Measurements from ENCODE around the gene SLAMF9. TPM values are rescaled to one million over a fixed set of nuclear protein-coding genes. Genes with fewer than 3 reads are reported as not detected.

SLAMF9 gene
- total RNA-seq, 2 experiments from 2014 or later = not detected

DNA sequence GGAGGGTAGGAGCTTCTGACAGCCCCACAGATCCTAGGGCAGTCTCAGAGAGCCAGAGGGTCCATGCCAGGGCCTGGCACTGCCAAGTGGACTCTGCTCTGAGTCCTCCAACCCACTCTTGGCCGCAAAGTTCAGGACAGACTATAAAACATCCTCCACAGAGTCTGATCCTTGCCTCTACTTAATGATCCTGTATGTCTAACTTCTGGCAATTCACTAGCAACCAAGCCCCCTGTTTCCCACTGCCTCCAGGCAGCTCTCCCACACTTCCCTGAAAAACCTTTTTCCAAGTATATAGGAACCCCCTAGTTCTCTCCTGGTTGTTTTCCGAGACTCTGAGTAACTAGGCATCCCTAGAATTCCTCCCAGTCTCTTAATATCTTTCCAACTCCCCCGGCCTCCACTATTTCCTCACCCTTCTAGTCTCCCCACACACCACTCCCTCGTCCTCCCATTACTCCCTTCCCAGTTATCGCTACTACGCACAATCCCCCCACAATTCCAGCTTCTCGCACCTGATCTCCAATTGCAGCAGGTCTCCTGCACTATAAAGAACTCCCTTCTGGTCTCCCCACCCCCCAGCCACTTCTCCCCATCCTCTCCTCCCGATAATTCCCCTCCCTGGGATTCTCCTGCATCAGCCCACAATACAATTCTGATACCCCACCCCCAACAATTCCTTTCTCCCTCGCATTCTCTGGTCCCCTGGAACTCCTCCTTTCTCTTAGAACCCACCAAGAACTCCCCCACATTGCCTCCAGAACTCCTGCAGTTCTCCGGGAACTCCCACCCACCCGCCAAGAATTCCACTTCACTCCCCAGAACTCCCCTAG is 9.2 kb downstream of the SLAMF9 start:
- Mint-ChIP-seq H3K36me3 (no peaks in the 10 kb centered on the region), H3K27ac (no peak overlapping the region), H3K4me3 (peak overlapping the region; percentile 63), H3K9me3 (no peaks in the 10 kb centered on the region), H3K4me1 (peaks cover 4% of the 10 kb centered on the region), H3K27me3 (peaks cover 21% of the 10 kb centered on the region)
- no peak for DNase-seq

DNA sequence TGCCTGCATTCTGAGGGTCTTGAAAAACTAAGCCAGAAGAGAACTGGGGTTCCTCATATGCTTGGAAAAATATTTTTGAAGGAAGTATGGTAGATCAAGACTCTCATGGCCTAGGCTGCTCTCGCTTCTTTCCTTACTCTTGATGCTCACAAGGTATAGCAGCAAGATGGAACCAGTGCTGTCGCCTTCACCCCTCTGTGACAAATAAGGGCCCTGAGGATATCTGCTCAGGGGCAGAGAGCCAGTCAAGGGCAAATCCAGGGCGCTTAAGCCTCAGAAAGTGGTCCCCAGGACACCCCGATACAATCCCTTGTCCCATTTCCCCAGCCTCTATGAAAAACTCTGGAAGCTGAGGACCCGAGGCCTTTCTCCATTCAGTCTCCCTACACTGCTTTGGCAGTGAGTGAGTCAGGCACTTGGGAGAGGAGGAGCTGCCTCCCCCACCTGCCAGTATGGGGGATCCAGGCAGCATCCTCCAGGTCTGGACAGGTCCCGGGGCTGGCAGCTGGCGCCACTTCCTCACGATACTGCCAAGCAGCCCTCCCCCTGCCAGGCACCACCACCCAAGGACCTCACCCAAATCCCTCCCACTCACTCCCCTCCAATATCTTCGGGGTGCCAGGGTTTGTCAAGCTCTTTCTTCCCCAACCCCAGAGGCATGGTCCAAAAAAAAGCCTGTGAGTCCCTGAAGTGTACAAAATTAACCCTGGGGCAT is 10.0 kb downstream of the SLAMF9 start:
- Mint-ChIP-seq H3K27ac (no peak overlapping the region), H3K36me3 (no peaks in the 10 kb centered on the region), H3K4me1 (peaks cover 4% of the 10 kb centered on the region), H3K9me3 (no peaks in the 10 kb centered on the region), H3K27me3 (peaks cover 21% of the 10 kb centered on the region), H3K4me3 (no peak overlapping the region)
- no peak for DNase-seq

DNA sequence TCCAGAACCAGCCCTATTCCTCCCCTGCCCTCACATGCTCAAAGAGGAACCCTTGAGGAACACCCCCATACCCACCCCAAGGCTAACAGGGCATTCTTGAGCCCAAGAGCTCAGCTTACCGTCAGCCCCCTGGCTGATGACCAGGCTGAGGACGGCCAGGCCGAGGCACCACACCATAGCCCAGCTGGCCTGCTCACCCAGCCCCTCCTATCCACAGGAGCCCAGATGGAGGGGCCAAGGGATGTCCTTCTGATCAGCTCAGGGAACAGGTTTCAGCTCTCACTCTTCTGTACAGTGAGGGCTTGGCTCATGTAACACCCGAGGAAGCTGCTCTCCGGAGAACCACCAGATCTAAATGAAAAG is 10.8 kb downstream of the SLAMF9 start:
- Mint-ChIP-seq H3K36me3 (no peaks in the 10 kb centered on the region), H3K27ac (no peak overlapping the region), H3K27me3 (peaks cover 21% of the 10 kb centered on the region), H3K9me3 (no peaks in the 10 kb centered on the region), H3K4me3 (no peak overlapping the region), H3K4me1 (peaks cover 4% of the 10 kb centered on the region)
- DNase-seq = no peak

DNA sequence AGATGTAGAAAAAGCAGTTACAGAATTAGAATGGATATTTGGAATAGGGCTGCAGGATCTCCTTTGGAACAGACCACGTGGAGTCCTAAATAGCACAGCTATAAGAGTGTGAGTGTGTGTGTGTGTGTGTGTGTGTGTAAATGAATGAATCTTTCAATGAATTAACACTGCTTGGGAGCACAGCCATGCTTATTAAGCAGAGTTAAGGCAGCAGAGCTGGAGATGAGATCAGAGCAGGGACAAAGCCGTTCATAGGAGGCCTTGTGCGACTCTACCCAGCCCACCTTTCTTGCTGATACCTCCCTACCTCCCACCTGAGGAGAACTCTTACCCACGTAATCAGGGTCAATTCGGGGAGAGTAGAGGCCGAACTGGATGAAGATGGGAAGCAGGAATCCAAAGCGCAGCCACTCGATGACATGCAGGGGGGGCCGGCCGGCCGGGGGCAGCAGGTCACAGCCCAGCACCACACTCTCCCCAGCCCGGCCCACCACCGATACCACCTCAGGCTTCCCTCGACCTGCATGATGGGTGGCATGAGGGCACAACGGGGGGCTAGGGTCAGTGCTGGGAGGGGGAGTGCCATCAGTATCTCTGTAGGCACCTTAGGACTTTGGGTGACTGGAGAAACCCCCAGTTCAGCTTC is 11.3 kb downstream of the SLAMF9 start:
- no peak overlapping the region for H3K4me3 Mint-ChIP-seq
- no peak for DNase-seq
- H3K27me3 Mint-ChIP-seq = peaks cover 21% of the 10 kb centered on the region
- no peaks in the 10 kb centered on the region for H3K36me3 Mint-ChIP-seq
- H3K27ac Mint-ChIP-seq = no peak overlapping the region
- peaks cover 4% of the 10 kb centered on the region for H3K4me1 Mint-ChIP-seq
- H3K9me3 Mint-ChIP-seq = no peaks in the 10 kb centered on the region

DNA sequence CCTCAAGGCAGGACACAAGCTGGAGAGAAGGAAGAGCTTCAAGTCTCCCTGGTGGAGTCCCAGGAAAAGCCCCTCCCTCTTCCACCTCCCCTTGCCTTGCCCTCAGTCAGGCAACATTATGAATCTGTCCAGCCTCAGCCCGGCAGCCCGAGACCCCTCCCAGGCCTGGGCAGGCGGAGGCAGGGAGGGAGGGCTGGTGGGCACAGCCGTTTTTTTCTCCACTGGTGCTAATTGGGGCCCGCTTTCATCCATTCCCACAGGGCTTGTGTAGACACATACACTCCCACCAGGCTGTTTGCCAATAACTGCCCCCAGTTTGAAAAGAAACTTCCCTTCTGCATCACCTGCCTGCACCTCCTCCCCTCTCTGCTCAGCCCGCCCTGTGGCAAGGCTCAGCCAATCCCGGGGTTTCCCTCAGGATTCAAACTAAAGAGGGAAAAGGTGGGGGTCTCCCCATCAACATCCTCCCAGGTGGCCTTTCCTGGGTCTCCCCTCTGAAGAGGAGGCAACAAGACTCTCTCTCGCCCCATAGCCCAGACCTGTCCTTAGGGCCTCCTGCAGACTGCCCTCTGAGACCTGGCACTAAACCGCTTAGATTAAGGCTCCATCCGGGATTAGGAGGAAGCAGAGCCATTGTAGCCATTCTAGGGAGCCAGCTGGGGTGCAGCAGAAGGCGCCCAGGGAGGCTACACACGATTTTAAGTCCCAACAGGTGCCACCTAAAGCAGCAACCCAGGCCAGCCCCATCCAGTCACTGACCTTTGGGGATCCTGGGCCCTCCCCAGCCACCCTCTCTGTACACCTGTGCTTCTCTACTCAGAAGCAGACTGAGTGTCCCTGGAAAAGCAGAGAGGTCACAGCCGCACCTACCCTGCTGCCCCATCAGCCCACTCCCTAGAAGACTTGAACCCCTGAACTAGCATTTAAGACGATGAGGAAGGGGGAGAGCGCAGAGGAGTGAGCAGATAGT is 12.2 kb downstream of the SLAMF9 start:
- Mint-ChIP-seq H3K9me3 (no peaks in the 10 kb centered on the region), H3K27ac (no peak overlapping the region), H3K36me3 (no peaks in the 10 kb centered on the region), H3K4me1 (peaks cover 4% of the 10 kb centered on the region), H3K4me3 (no peak overlapping the region), H3K27me3 (peaks cover 21% of the 10 kb centered on the region)
- no peak for DNase-seq

DNA sequence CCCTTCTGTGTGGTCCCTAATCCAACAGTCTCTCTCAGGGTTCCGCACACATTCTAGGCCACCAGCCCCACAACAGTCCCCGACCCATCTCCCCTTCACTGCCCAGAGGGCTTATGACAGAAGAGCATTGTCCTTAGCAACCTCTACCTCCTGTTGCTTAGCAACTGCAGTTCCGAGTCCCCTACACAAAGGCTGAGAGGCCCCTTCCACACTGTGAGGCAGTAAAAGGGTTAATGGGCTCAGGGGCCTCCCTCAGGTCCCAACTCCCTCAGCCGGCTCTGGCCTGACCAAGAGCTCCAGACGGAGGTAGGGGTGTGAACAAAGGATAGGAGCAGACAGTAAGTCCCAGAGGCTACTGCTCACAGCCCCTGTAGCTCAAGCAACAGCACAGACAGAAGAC is 12.9 kb downstream of the SLAMF9 start:
- no peak overlapping the region for H3K4me3 Mint-ChIP-seq
- no peak for DNase-seq
- no peak overlapping the region for H3K27ac Mint-ChIP-seq
- H3K36me3 Mint-ChIP-seq = no peaks in the 10 kb centered on the region
- no peaks in the 10 kb centered on the region for H3K9me3 Mint-ChIP-seq
- peaks cover 4% of the 10 kb centered on the region for H3K4me1 Mint-ChIP-seq
- peaks cover 21% of the 10 kb centered on the region for H3K27me3 Mint-ChIP-seq

DNA sequence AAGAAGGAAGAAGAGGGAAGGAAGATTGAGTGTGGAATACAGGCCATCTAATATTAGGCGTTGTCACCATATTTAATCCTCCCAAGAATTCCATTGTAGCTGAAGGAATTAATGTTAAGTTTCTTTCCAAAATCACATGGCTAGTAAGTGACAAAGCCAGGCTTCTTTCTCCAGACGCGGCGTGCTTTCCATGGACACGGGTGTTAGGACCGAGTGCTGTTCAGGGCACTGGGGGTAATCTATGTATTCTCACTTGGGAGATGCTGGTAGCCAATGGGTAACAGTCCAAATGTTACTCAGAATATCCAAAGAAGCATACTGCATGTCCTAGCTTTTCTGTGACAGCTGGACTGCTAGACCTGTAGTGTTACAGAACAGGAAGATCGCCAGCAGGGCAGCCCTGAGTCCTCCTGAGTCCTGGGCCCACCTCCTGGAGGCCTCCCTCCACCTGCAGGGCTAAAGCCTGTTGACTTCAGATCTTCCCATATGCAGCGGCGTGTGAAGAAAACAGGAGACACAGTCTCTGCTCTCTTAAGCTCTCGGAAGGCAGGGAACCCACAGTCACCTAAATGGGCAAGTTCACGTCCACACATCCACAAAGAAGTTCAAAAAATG is 13.9 kb downstream of the SLAMF9 start:
- H3K9me3 Mint-ChIP-seq = no peaks in the 10 kb centered on the region
- no peak for DNase-seq
- no peaks in the 10 kb centered on the region for H3K36me3 Mint-ChIP-seq
- no peak overlapping the region for H3K4me3 Mint-ChIP-seq
- peaks cover 1% of the 10 kb centered on the region for H3K4me1 Mint-ChIP-seq
- H3K27me3 Mint-ChIP-seq = peaks cover 16% of the 10 kb centered on the region
- no peak overlapping the region for H3K27ac Mint-ChIP-seq

DNA sequence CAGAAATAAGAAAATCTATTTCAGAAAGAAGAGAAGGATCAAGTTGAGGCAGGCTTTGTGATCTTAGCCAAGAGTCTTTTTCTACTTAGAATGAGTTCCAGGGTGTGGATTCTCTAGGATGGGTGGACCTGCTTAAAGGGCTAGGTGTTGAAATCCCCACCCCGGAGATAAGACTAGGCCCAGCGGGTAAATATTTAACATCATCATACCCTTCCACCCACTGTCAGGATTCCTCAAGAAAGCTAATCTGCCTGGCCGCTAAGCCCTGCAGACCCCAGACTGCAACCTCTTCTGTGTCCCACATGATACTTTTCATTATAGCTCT is 14.4 kb downstream of the SLAMF9 start:
- H3K27ac Mint-ChIP-seq = no peak overlapping the region

DNA sequence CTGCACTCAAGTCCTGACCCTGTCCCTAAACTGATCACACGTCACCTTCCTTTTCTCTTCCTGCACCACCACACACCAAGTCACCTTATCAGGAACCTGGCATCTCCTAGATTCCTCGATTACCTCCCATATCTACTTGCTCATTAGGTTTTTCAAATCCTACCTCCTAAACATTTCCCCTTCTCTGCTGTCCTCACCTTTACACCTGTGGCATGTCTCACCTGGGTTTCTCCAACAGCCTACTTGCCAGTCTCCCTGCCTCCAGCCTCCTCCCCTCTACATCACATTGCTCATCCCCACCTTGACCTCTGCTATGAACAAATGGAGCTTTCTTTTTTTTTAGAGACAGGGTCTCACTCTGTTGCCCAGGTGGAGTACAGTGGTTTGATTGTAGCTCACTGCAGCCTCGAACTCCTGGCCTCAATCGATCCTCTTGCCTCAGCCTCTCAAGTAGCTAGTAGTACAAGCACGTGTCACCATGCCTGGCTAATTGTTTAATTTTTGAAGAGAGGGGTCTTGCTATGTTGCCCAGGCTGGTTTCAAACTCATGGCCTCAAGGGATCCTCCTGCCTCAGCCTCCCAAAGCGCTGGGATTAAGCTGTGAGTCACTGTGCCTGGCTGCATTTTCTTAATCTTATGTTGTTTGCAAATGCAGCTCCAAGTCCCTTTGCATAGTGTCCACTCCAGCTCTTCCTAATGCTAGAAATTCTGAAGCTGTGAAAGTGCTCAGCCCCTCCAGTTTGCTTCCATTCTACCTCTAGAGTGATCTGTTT is 14.9 kb downstream of the SLAMF9 start:
- Mint-ChIP-seq H3K4me1 (no peaks in the 10 kb centered on the region), H3K4me3 (no peak overlapping the region), H3K9me3 (no peaks in the 10 kb centered on the region), H3K27ac (no peak overlapping the region), H3K36me3 (no peaks in the 10 kb centered on the region), H3K27me3 (peaks cover 7% of the 10 kb centered on the region)
- no peak for DNase-seq

More for the DNA sequence above, 14.4 kb downstream of the SLAMF9 start:
- Mint-ChIP-seq H3K9me3 (no peaks in the 10 kb centered on the region), H3K36me3 (no peaks in the 10 kb centered on the region), H3K4me3 (no peak overlapping the region), H3K4me1 (no peaks in the 10 kb centered on the region), H3K27me3 (peaks cover 12% of the 10 kb centered on the region)
- DNase-seq = no peak

DNA sequence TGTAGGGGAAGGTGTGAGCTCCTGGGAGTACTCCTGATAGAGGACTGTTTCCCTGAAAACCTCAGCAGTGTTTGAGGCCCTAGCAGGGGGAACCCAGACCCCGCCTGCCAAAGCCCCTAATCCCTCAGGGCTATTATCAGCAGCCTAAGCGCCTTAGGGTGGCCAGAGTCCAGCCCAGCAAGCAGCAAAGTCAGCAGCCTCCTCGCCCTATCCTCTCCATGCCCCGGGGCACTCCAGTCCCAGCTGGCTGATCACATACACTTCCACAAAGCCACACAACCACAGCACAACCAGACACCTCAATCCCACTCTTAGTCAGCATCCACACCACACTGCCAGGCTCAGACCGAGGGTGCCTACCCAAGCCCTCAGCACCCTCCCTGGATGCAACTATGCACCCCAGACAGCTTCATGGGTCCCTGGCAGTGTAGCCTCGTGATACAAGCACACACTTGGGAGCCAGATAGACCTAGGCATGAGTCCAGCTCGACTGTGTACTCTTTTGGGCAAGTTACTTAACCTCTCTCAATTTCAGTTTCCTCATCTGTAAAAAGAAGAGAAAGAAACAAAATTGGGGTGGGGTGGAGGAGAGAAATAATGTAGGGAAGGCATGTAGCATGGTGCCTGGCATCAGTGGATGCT is 15.7 kb downstream of the SLAMF9 start:
- Mint-ChIP-seq H3K4me1 (no peaks in the 10 kb centered on the region), H3K27ac (no peak overlapping the region), H3K27me3 (peaks cover 1% of the 10 kb centered on the region), H3K9me3 (no peaks in the 10 kb centered on the region), H3K4me3 (no peak overlapping the region), H3K36me3 (no peaks in the 10 kb centered on the region)
- DNase-seq = no peak

DNA sequence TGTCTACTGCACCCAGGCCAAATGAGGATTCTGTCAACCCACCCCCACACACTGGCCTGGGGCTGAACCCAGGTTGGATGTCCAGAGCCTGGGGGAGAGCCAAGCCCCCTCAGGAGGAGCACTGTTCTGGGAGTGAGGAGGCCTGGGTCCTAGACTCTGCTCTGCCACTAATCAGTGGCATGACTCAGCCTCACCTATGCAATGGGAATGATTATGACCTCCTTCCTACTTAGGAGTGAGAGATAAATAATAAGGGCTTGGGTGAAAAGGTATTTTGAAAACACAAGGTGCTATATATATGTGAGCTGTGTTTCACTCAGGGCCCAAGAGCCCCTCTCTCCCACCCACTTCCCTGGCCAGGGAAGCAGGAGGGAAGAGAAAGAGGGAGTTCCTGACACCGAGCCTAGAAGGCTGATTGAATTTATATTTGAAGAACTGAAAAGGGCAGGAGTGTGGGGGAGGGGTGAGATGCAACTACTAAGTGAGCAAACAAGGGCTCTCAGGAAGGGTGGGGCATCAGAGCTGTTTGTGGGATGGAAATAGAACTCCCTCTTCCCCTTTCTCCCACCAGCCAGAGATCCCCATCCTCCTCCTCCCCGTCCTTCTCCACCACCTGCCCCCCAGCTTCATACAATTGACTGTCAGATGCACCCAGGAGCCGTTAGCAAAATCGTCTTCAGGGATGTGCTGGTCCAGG is 16.8 kb downstream of the SLAMF9 start:
- H3K27me3 Mint-ChIP-seq = no peaks in the 10 kb centered on the region
- no peaks in the 10 kb centered on the region for H3K9me3 Mint-ChIP-seq
- H3K36me3 Mint-ChIP-seq = no peaks in the 10 kb centered on the region
- no peak overlapping the region for H3K27ac Mint-ChIP-seq
- DNase-seq = no peak
- H3K4me1 Mint-ChIP-seq = no peaks in the 10 kb centered on the region
- H3K4me3 Mint-ChIP-seq = no peak overlapping the region

DNA sequence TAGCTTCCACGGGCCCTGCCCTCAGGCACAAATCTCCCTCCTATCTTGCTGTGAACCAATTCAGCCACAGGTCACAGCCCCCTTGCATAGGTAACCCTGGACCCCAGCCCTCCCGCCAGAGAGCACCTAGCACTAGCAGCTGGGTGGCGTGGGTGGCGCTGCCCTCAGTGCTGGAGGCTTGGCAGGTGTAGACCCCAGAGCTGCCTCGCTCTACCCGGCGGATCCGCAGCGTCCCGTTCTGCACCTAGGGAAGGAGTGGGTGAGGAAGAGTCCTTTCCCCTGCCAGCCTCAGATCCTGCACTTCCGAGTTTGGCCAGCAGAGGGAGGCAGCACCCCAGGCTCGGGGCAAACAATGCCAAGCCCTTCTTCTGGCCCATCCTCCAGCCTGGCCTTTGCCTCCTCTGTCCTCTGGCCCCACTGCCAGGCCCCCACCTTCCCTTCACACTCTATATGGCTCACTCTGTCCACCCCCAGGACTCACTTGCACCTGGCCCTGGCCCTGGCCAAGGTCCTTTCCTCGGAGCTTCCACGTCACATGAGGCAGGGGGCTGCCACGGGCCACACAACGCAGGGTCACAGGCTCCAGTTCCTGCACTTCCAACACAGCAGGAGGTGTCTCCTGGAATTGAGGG is 17.6 kb downstream of the SLAMF9 start:
- H3K27ac Mint-ChIP-seq = no peak overlapping the region
- H3K27me3 Mint-ChIP-seq = no peaks in the 10 kb centered on the region
- DNase-seq = peak; percentile 75
- no peak overlapping the region for H3K4me3 Mint-ChIP-seq
- H3K4me1 Mint-ChIP-seq = no peaks in the 10 kb centered on the region
- H3K9me3 Mint-ChIP-seq = no peaks in the 10 kb centered on the region
- no peaks in the 10 kb centered on the region for H3K36me3 Mint-ChIP-seq

Measured in activated naive CD8-positive, alpha-beta T cell treated with anti-CD3 and anti-CD28 coated beads for 36 hours (primary cell).